ENCODE measurements around the gene PICK1.
"Not testable (repeated sequence)": the region's sequence is repeated elsewhere in the genome, so short reads cannot be mapped to it uniquely, and the experiment has no call there.

PICK1 gene

GRCh38 chr22:38098410-38099249, 41.4 kb downstream of the PICK1 start:
- DNase-seq, result no peak

- DNase-seq, result no peak
Observed at GRCh38 chr22:38103641-38104040, 46.4 kb downstream of the PICK1 start.

- DNase-seq, result no peak
Observed at GRCh38 chr22:38104084-38104483, 46.9 kb downstream of the PICK1 start.

- DNase-seq, result no peak
Observed at GRCh38 chr22:38106814-38107578, 49.8 kb downstream of the PICK1 start.

GRCh38 chr22:38107692-38108515, 50.7 kb downstream of the PICK1 start:
- DNase-seq, result no peak

- DNase-seq, result no peak
Observed at GRCh38 chr22:38108561-38109319, 51.5 kb downstream of the PICK1 start.

GRCh38 chr22:38109371-38110001, 52.3 kb downstream of the PICK1 start:
- DNase-seq, result no peak

- DNase-seq, result no peak
Observed at GRCh38 chr22:38110008-38110862, 53.0 kb downstream of the PICK1 start, which contains the start of gene BAIAP2L2. Gene BAIAP2L2 (minus strand): TSS chr22:38110684. CDS start chr22:38110525, 159 bp downstream.

GRCh38 chr22:38110863-38111852, 54.0 kb downstream of the PICK1 start:
- no peak for DNase-seq

GRCh38 chr22:38111925-38112355, 54.7 kb downstream of the PICK1 start:
- DNase-seq, result no peak

GRCh38 chr22:38112381-38112780, 55.2 kb downstream of the PICK1 start:
- DNase-seq, result no peak

- no peak for DNase-seq
Observed at GRCh38 chr22:38114484-38115398, 57.5 kb downstream of the PICK1 start.

- no peak for DNase-seq
Observed at GRCh38 chr22:38115423-38116205, 58.4 kb downstream of the PICK1 start.

GRCh38 chr22:38117556-38117955, 60.4 kb downstream of the PICK1 start:
- not testable (repeated sequence) for DNase-seq

- DNase-seq, result no peak
Observed at GRCh38 chr22:38118182-38118581, 61.0 kb downstream of the PICK1 start.

- not testable (repeated sequence) for DNase-seq
Observed at GRCh38 chr22:38118747-38119146, 61.5 kb downstream of the PICK1 start.

- DNase-seq, result no peak
Observed at GRCh38 chr22:38120359-38121110, 63.3 kb downstream of the PICK1 start.
